AG20443 (cell line): ENCODE measurements around the gene KRT86.
"Not testable (repeated sequence)": the region's sequence is repeated elsewhere in the genome, so short reads cannot be mapped to it uniquely, and the experiment has no call there.

ENCODE experiments used
- DNase-seq: peaks from one replicate; pipeline ENCODE4 v3.0.0; 2012; ENCODE audit warnings: low spot score, mixed read lengths

KRT86 gene

GRCh38 chr12:52315721-52316120 is 41.3 kb downstream of the KRT86 start:
- DNase-seq, result not testable (repeated sequence)

- no peak for DNase-seq
Measured at GRCh38 chr12:52316290-52316689, 41.8 kb downstream of the KRT86 start.

- DNase-seq, result no peak
Measured at GRCh38 chr12:52316701-52317100, 42.3 kb downstream of the KRT86 start.

- DNase-seq, result no peak
Measured at GRCh38 chr12:52317468-52318052, 43.1 kb downstream of the KRT86 start.

GRCh38 chr12:52318241-52318990 is 44.0 kb downstream of the KRT86 start:
- DNase-seq, result no peak

- no peak for DNase-seq
Measured at GRCh38 chr12:52319097-52319496, 44.7 kb downstream of the KRT86 start.

GRCh38 chr12:52320784-52321400 is 46.4 kb downstream of the KRT86 start, which contains the start of gene KRT83:
Gene KRT83 (minus strand): TSS chr12:52321398. CDS start chr12:52321335, 63 bp downstream.
- no peak for DNase-seq

GRCh38 chr12:52321418-52321817 is 47.0 kb downstream of the KRT86 start:
- DNase-seq, result no peak

- DNase-seq, result no peak
Measured at GRCh38 chr12:52322069-52322468, 47.6 kb downstream of the KRT86 start.

GRCh38 chr12:52323001-52323400 is 48.6 kb downstream of the KRT86 start:
- no peak for DNase-seq

GRCh38 chr12:52323416-52324152 is 49.1 kb downstream of the KRT86 start:
- no peak for DNase-seq

GRCh38 chr12:52324153-52324444 is 49.7 kb downstream of the KRT86 start:
- DNase-seq, result no peak

GRCh38 chr12:52327052-52327829 is 52.8 kb downstream of the KRT86 start:
- DNase-seq, result peak; percentile 96

GRCh38 chr12:52327830-52328500 is 53.5 kb downstream of the KRT86 start:
- no peak for DNase-seq

GRCh38 chr12:52331039-52331438 is 56.6 kb downstream of the KRT86 start:
- DNase-seq, result no peak

- no peak for DNase-seq
Measured at GRCh38 chr12:52331833-52332232, 57.4 kb downstream of the KRT86 start.

- no peak for DNase-seq
Measured at GRCh38 chr12:52332381-52332780, 57.9 kb downstream of the KRT86 start.

- DNase-seq, result no peak
Measured at GRCh38 chr12:52333321-52333720, 58.9 kb downstream of the KRT86 start.

GRCh38 chr12:52334185-52334584 is 59.7 kb downstream of the KRT86 start:
- no peak for DNase-seq

- no peak for DNase-seq
Measured at GRCh38 chr12:52335598-52336262, 61.3 kb downstream of the KRT86 start.

- no peak for DNase-seq
Measured at GRCh38 chr12:52336641-52337040, 62.2 kb downstream of the KRT86 start.
